ENCODE data around the gene CHAT.

CHAT gene

GRCh38 chr10:49613882-49614241, at the start of gene CHAT:
Gene CHAT, plus strand, starts transcription at chr10:49614037. Its CDS starts 153 bp downstream, at chr10:49614190.
- no peaks in the 10 kb centered on the region for H3K36me3 ChIP-seq (ENCODE audit: control insufficient read depth, insufficient read depth, low read length, severe bottlenecking)

GRCh38 chr10:49564461-49565009, 49.3 kb upstream of the CHAT start:
- H3K36me3 ChIP-seq (ENCODE audit: control insufficient read depth, insufficient read depth, low read length, severe bottlenecking): no peaks in the 10 kb centered on the region
- H3K4me3 ChIP-seq (ENCODE audit: low read length): no peak overlapping the region
- H3K9ac ChIP-seq (ENCODE audit: low read length): no peak overlapping the region
- H3K9me3 ChIP-seq (ENCODE audit: control insufficient read depth, low read length): peaks cover 5% of the 10 kb centered on the region
- DNase-seq (ENCODE audit: low read depth): peak; percentile 58
- no peaks in the 10 kb centered on the region for H3K27me3 ChIP-seq (replicated peaks; ENCODE audit: control insufficient read depth, insufficient read depth, low read length)
- H3K4me1 ChIP-seq (ENCODE audit: control insufficient read depth, insufficient read depth, low read length): peaks cover 53% of the 10 kb centered on the region

More at GRCh38 chr10:49613882-49614241, at the start of gene CHAT:
- Histone ChIP-seq H3K4me3 (ENCODE audit: low read length) (no peak within 1 kb of the TSS), H3K9ac (ENCODE audit: low read length) (no peak within 1 kb of the TSS), H3K27me3 (replicated peaks; ENCODE audit: control insufficient read depth, insufficient read depth, low read length) (peaks cover 72% of the 10 kb centered on the region), H3K9me3 (ENCODE audit: control insufficient read depth, low read length) (peaks cover 5% of the 10 kb centered on the region), H3K4me1 (ENCODE audit: control insufficient read depth, insufficient read depth, low read length) (no peaks in the 10 kb centered on the region)
- DNase-seq (ENCODE audit: low read depth): no peak

- Histone ChIP-seq H3K36me3 (ENCODE audit: control insufficient read depth, insufficient read depth, low read length, severe bottlenecking) (no peaks in the 10 kb centered on the region), H3K4me1 (ENCODE audit: control insufficient read depth, insufficient read depth, low read length) (peaks cover 33% of the 10 kb centered on the region), H3K9ac (ENCODE audit: low read length) (peak overlapping the region; percentile 36), H3K27me3 (replicated peaks; ENCODE audit: control insufficient read depth, insufficient read depth, low read length) (no peaks in the 10 kb centered on the region), H3K4me3 (ENCODE audit: low read length) (peak overlapping the region; percentile 31), H3K9me3 (ENCODE audit: control insufficient read depth, low read length) (peaks cover 19% of the 10 kb centered on the region)
- DNase-seq (ENCODE audit: low read depth): no peak
Observed at GRCh38 chr10:49567810-49568209, 46.0 kb upstream of the CHAT start.

GRCh38 chr10:49568235-49568634, 45.6 kb upstream of the CHAT start:
- H3K36me3 ChIP-seq (ENCODE audit: control insufficient read depth, insufficient read depth, low read length, severe bottlenecking): no peaks in the 10 kb centered on the region
- peak overlapping the region; percentile 61 for H3K4me3 ChIP-seq (ENCODE audit: low read length)
- H3K4me1 ChIP-seq (ENCODE audit: control insufficient read depth, insufficient read depth, low read length): peaks cover 29% of the 10 kb centered on the region
- peaks cover 19% of the 10 kb centered on the region for H3K9me3 ChIP-seq (ENCODE audit: control insufficient read depth, low read length)
- peak overlapping the region; percentile 53 for H3K9ac ChIP-seq (ENCODE audit: low read length)
- no peaks in the 10 kb centered on the region for H3K27me3 ChIP-seq (replicated peaks; ENCODE audit: control insufficient read depth, insufficient read depth, low read length)
- DNase-seq (ENCODE audit: low read depth): peak; percentile 66

GRCh38 chr10:49569031-49569631, 44.7 kb upstream of the CHAT start:
- no peaks in the 10 kb centered on the region for H3K36me3 ChIP-seq (ENCODE audit: control insufficient read depth, insufficient read depth, low read length, severe bottlenecking)
- peak; percentile 79 for DNase-seq (ENCODE audit: low read depth)
- peaks cover 23% of the 10 kb centered on the region for H3K4me1 ChIP-seq (ENCODE audit: control insufficient read depth, insufficient read depth, low read length)
- H3K9me3 ChIP-seq (ENCODE audit: control insufficient read depth, low read length): peaks cover 19% of the 10 kb centered on the region
- H3K27me3 ChIP-seq (replicated peaks; ENCODE audit: control insufficient read depth, insufficient read depth, low read length): no peaks in the 10 kb centered on the region
- peak overlapping the region; percentile 53 for H3K9ac ChIP-seq (ENCODE audit: low read length)
- H3K4me3 ChIP-seq (ENCODE audit: low read length): peak overlapping the region; percentile 61

- no peak overlapping the region for H3K9ac ChIP-seq (ENCODE audit: low read length)
- DNase-seq (ENCODE audit: low read depth): no peak
- H3K4me3 ChIP-seq (ENCODE audit: low read length): no peak overlapping the region
Observed at GRCh38 chr10:49571388-49571787, 42.4 kb upstream of the CHAT start.

GRCh38 chr10:49572594-49573114, 41.2 kb upstream of the CHAT start:
- H3K4me1 ChIP-seq (ENCODE audit: control insufficient read depth, insufficient read depth, low read length): peaks cover 21% of the 10 kb centered on the region
- no peak for DNase-seq (ENCODE audit: low read depth)
- H3K9me3 ChIP-seq (ENCODE audit: control insufficient read depth, low read length): peaks cover 19% of the 10 kb centered on the region
- H3K4me3 ChIP-seq (ENCODE audit: low read length): no peak overlapping the region
- no peaks in the 10 kb centered on the region for H3K36me3 ChIP-seq (ENCODE audit: control insufficient read depth, insufficient read depth, low read length, severe bottlenecking)
- no peaks in the 10 kb centered on the region for H3K27me3 ChIP-seq (replicated peaks; ENCODE audit: control insufficient read depth, insufficient read depth, low read length)
- no peak overlapping the region for H3K9ac ChIP-seq (ENCODE audit: low read length)

More at GRCh38 chr10:49571388-49571787, 42.4 kb upstream of the CHAT start:
- peaks cover 21% of the 10 kb centered on the region for H3K4me1 ChIP-seq (ENCODE audit: control insufficient read depth, insufficient read depth, low read length)
- H3K36me3 ChIP-seq (ENCODE audit: control insufficient read depth, insufficient read depth, low read length, severe bottlenecking): no peaks in the 10 kb centered on the region
- no peaks in the 10 kb centered on the region for H3K27me3 ChIP-seq (replicated peaks; ENCODE audit: control insufficient read depth, insufficient read depth, low read length)
- H3K9me3 ChIP-seq (ENCODE audit: control insufficient read depth, low read length): peaks cover 19% of the 10 kb centered on the region

- H3K9ac ChIP-seq (ENCODE audit: low read length): no peak overlapping the region
- H3K27me3 ChIP-seq (replicated peaks; ENCODE audit: control insufficient read depth, insufficient read depth, low read length): no peaks in the 10 kb centered on the region
- H3K4me1 ChIP-seq (ENCODE audit: control insufficient read depth, insufficient read depth, low read length): peaks cover 7% of the 10 kb centered on the region
- H3K36me3 ChIP-seq (ENCODE audit: control insufficient read depth, insufficient read depth, low read length, severe bottlenecking): no peaks in the 10 kb centered on the region
- no peak for DNase-seq (ENCODE audit: low read depth)
- H3K4me3 ChIP-seq (ENCODE audit: low read length): no peak overlapping the region
- peaks cover 3% of the 10 kb centered on the region for H3K9me3 ChIP-seq (ENCODE audit: control insufficient read depth, low read length)
Observed at GRCh38 chr10:49575489-49576072, 38.3 kb upstream of the CHAT start.

- Histone ChIP-seq H3K4me3 (ENCODE audit: low read length) (no peak overlapping the region), H3K4me1 (ENCODE audit: control insufficient read depth, insufficient read depth, low read length) (peaks cover 7% of the 10 kb centered on the region)
Observed at GRCh38 chr10:49577182-49577925, 36.5 kb upstream of the CHAT start.

GRCh38 chr10:49578392-49578791, 35.4 kb upstream of the CHAT start:
- H3K4me3 ChIP-seq (ENCODE audit: low read length): no peak overlapping the region
- H3K9me3 ChIP-seq (ENCODE audit: control insufficient read depth, low read length): no peaks in the 10 kb centered on the region
- peaks cover 7% of the 10 kb centered on the region for H3K4me1 ChIP-seq (ENCODE audit: control insufficient read depth, insufficient read depth, low read length)
- no peaks in the 10 kb centered on the region for H3K36me3 ChIP-seq (ENCODE audit: control insufficient read depth, insufficient read depth, low read length, severe bottlenecking)
- no peaks in the 10 kb centered on the region for H3K27me3 ChIP-seq (replicated peaks; ENCODE audit: control insufficient read depth, insufficient read depth, low read length)
- no peak overlapping the region for H3K9ac ChIP-seq (ENCODE audit: low read length)
- no peak for DNase-seq (ENCODE audit: low read depth)

More at GRCh38 chr10:49577182-49577925, 36.5 kb upstream of the CHAT start:
- Histone ChIP-seq H3K9ac (ENCODE audit: low read length) (no peak overlapping the region), H3K36me3 (ENCODE audit: control insufficient read depth, insufficient read depth, low read length, severe bottlenecking) (no peaks in the 10 kb centered on the region), H3K27me3 (replicated peaks; ENCODE audit: control insufficient read depth, insufficient read depth, low read length) (no peaks in the 10 kb centered on the region), H3K9me3 (ENCODE audit: control insufficient read depth, low read length) (no peaks in the 10 kb centered on the region)
- DNase-seq (ENCODE audit: low read depth): no peak

- DNase-seq (ENCODE audit: low read depth): peak; percentile 65
- H3K9me3 ChIP-seq (ENCODE audit: control insufficient read depth, low read length): no peaks in the 10 kb centered on the region
- peaks cover 4% of the 10 kb centered on the region for H3K4me1 ChIP-seq (ENCODE audit: control insufficient read depth, insufficient read depth, low read length)
- no peak overlapping the region for H3K4me3 ChIP-seq (ENCODE audit: low read length)
- no peaks in the 10 kb centered on the region for H3K27me3 ChIP-seq (replicated peaks; ENCODE audit: control insufficient read depth, insufficient read depth, low read length)
- H3K9ac ChIP-seq (ENCODE audit: low read length): no peak overlapping the region
- no peaks in the 10 kb centered on the region for H3K36me3 ChIP-seq (ENCODE audit: control insufficient read depth, insufficient read depth, low read length, severe bottlenecking)
Observed at GRCh38 chr10:49579621-49580020, 34.2 kb upstream of the CHAT start.
